ENCODE data around the gene SPPL2A. TPM values are rescaled to one million over a fixed set of nuclear protein-coding genes. Genes with fewer than 3 reads are reported as not detected.

SPPL2A gene
- total and polyA plus RNA-seq, 10 of the 15 experiments (the other 5 are each of a cell fraction or from before 2014, with no cell fraction given): 11.3 to 83.8 (median 44.0) TPM

DNA sequence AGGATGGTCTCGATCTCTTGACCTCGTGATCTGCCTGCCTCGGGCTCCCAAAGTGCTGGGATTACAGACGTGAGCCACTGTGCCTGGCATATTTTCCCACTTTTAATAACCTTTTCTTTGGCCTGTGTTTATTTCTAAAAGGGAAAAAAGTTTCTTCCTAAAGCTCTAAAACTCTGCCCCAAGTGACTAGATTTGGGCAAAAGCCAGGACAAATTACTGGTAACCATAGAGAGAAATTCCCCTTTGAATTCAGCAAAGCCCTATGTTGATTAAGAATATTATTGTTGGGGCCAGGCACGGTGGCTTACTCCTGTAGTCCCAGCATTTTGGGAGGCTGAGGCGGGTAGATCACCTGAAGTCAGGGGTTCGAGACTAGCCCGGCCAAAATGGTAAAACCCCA lies 67.4 kb downstream of the SPPL2A start:
- no peak overlapping the region for H3K27ac ChIP-seq (ENCODE audit: control insufficient read depth, insufficient read depth)
- no peaks in the 10 kb centered on the region for H4K20me1 ChIP-seq (ENCODE audit: control insufficient read depth, insufficient read depth)
- POLR2A ChIA-PET: interaction anchor here (0.7 kb wide), 1 partner anchor 33 kb away, joined by 6 read pairs; no protein-coding TSS in a partner anchor
- BruUV-seq (replicated peaks): no TSS peak
- in situ Hi-C loops (cut with MboI): no loop called here
- no peak for DNase-seq (ENCODE audit: low read depth, low spot score)
- H3K9me3 ChIP-seq (replicated peaks; ENCODE audit: control insufficient read depth, insufficient read depth, low read length): no peaks in the 10 kb centered on the region
- TF ChIP-seq TCF12 (IDR thresholded peaks at IDR 0.05; ENCODE audit: low read depth, low read length) (no peak), TCF7 (IDR thresholded peaks at IDR 0.05; ENCODE audit: borderline replicate concordance) (no peak), BMI1 (IDR thresholded peaks at IDR 0.05; ENCODE audit: borderline replicate concordance) (no peak), YY1 (IDR thresholded peaks at IDR 0.05; ENCODE audit: low read depth, low read length) (no peak), NRF1 (conservative IDR thresholded peaks at IDR 0.05; ENCODE audit: low read depth, low read length) (no peak), RB1 (IDR thresholded peaks at IDR 0.05; ENCODE audit: borderline replicate concordance) (no peak), RAD21 (IDR thresholded peaks at IDR 0.05; ENCODE audit: insufficient read depth, low read depth, low read length) (no peak), ZSCAN29 (IDR thresholded peaks at IDR 0.05) (no peak)
- TF ChIP-seq, protein P1, sequence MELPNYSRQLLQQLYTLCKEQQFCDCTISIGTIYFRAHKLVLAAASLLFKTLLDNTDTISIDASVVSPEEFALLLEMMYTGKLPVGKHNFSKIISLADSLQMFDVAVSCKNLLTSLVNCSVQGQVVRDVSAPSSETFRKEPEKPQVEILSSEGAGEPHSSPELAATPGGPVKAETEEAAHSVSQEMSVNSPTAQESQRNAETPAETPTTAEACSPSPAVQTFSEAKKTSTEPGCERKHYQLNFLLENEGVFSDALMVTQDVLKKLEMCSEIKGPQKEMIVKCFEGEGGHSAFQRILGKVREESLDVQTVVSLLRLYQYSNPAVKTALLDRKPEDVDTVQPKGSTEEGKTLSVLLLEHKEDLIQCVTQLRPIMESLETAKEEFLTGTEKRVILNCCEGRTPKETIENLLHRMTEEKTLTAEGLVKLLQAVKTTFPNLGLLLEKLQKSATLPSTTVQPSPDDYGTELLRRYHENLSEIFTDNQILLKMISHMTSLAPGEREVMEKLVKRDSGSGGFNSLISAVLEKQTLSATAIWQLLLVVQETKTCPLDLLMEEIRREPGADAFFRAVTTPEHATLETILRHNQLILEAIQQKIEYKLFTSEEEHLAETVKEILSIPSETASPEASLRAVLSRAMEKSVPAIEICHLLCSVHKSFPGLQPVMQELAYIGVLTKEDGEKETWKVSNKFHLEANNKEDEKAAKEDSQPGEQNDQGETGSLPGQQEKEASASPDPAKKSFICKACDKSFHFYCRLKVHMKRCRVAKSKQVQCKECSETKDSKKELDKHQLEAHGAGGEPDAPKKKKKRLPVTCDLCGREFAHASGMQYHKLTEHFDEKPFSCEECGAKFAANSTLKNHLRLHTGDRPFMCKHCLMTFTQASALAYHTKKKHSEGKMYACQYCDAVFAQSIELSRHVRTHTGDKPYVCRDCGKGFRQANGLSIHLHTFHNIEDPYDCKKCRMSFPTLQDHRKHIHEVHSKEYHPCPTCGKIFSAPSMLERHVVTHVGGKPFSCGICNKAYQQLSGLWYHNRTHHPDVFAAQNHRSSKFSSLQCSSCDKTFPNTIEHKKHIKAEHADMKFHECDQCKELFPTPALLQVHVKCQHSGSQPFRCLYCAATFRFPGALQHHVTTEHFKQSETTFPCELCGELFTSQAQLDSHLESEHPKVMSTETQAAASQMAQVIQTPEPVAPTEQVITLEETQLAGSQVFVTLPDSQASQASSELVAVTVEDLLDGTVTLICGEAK (IDR thresholded peaks at IDR 0.05; ENCODE audit: borderline replicate concordance): no peak
- TF ChIP-seq, protein P2, sequence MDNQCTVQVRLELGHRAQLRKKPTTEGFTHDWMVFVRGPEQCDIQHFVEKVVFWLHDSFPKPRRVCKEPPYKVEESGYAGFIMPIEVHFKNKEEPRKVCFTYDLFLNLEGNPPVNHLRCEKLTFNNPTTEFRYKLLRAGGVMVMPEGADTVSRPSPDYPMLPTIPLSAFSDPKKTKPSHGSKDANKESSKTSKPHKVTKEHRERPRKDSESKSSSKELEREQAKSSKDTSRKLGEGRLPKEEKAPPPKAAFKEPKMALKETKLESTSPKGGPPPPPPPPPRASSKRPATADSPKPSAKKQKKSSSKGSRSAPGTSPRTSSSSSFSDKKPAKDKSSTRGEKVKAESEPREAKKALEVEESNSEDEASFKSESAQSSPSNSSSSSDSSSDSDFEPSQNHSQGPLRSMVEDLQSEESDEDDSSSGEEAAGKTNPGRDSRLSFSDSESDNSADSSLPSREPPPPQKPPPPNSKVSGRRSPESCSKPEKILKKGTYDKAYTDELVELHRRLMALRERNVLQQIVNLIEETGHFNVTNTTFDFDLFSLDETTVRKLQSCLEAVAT (IDR thresholded peaks at IDR 0.05): no peak
- no peak overlapping the region for H3K4me3 ChIP-seq
- ATAC-seq: no peak
- SMC1A ChIA-PET (ENCODE audit: uncharacterized antibody, unreplicated experiment): no interaction called here
- no peaks in the 10 kb centered on the region for H3K27me3 ChIP-seq (replicated peaks in 1 of 2; ENCODE audit: control insufficient read depth in 2 of 2, insufficient read depth in 2 of 2, low read length in 1 of 2)
- no peaks in the 10 kb centered on the region for H3K79me2 ChIP-seq (ENCODE audit: control insufficient read depth, insufficient read depth, low read length)
- no peaks in the 10 kb centered on the region; a peak in 1 of 4 replicates for H3K36me3 ChIP-seq (ENCODE audit: control insufficient read depth in 2 of 2, insufficient read depth in 2 of 2, low read length in 1 of 2)
- no peak overlapping the region for H3K9ac ChIP-seq (ENCODE audit: control insufficient read depth, insufficient read depth, low read length)
- no peak for FAIRE-seq
- H3K4me1 ChIP-seq (ENCODE audit: control insufficient read depth, insufficient read depth, low read length): no peaks in the 10 kb centered on the region
- H3K4me2 ChIP-seq (ENCODE audit: control insufficient read depth, insufficient read depth): no peak overlapping the region
- intact Hi-C loops (cut with micrococcal nuclease; ENCODE audit: unreplicated experiment): no loop called here
- CTCF ChIA-PET: interaction anchor here (1.0 kb wide), 1 partner anchor 178 kb away, joined by 3 read pairs; no protein-coding TSS in a partner anchor
- no peak overlapping the region for H2AFZ ChIP-seq (ENCODE audit: control insufficient read depth, low read depth, low read length)
- RAD21 ChIA-PET (ENCODE audit: unreplicated experiment): no interaction called here
- 97% methylated on average over 8 of the region's 8 CpGs for WGBS (ENCODE audit: insufficient coverage, insufficient replicate concordance, low lambda C conversion rate, missing lambda C conversion rate)

All from GM12878 (cell line).